Brain microvascular endothelial cell (primary cell): Measurements from ENCODE around the gene THOC6.
A peak's percentile ranks its signal among the peaks of the same experiment; 100 is the strongest.

ENCODE experiments used
- DNase-seq: peaks from one replicate; pipeline ENCODE4 v3.0.0-alpha.2; 2020
- H3K27ac ChIP-seq: fragments of 250-450 bp; sonication (Bioruptor Pico); 2 replicates; pipeline ENCODE4 v1.5.1; 2020; ENCODE audit warnings: mild to moderate bottlenecking, moderate library complexity
- H3K27me3 ChIP-seq: fragments of 250-450 bp; sonication (Bioruptor Pico); replicated peaks from 2 replicates; pipeline ENCODE4 v1.5.1; 2020; ENCODE audit warnings: mild to moderate bottlenecking
- H3K36me3 ChIP-seq: fragments of 250-450 bp; sonication (Bioruptor Pico); replicated peaks from 2 replicates; pipeline ENCODE4 v1.5.1; 2020; ENCODE audit warnings: mild to moderate bottlenecking
- H3K4me3 ChIP-seq: 2 replicates; pipeline ENCODE4 v1.5.1; 2011; ENCODE audit warnings: low read depth, mild to moderate bottlenecking, control low read depth, low read length, moderate library complexity
- CTCF ChIP-seq: IDR thresholded peaks from 2 replicates; pipeline ENCODE4 v1.5.1; 2011; ENCODE audit warnings: low read depth, mild to moderate bottlenecking, moderate library complexity, low read length, control low read depth, inconsistent platforms; ENCODE audit errors: missing control alignments
- in situ Hi-C: cut with HindIII; loops from 2 replicates; pipeline ENCODE4 v1.10.0; 2017; ENCODE audit warnings: low sequenced_read_pairs, low pct_ligation_motif_present

The THOC6 gene

DNA sequence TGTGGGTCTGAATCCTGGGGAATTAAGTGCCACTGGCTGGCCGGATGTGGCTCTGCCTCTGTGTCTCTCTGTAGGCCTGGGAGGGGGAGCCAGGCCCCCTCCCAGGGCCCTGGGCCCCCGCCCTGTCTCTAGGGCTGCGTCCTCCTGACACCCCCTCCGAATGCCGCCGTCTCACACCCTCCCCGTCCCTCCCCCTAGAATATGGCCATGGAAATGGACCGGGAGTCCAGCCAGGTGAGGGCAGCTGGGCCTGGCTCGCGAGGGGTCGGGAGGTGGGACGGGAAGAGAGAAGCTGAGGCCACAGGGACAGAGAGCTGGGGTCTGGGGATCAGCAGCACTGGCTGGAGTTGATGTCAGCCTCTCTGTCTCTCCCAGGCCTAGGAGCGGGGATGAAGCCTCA is 27.5 kb upstream of the THOC6 start:
- Histone ChIP-seq H3K4me3 (no peak overlapping the region), H3K27me3 (peaks cover 4% of the 10 kb centered on the region), H3K36me3 (no peaks in the 10 kb centered on the region), H3K27ac (no peak overlapping the region)
- TF ChIP-seq CTCF, result no peak
- in situ Hi-C loops, result no loop called here
- DNase-seq, result no peak

GRCh38 chr16:2999929-3000328 is 23.9 kb upstream of the THOC6 start:
- no peak for TF ChIP-seq CTCF
- no peak for DNase-seq
- Histone ChIP-seq H3K4me3 (no peak overlapping the region), H3K27me3 (peaks cover 6% of the 10 kb centered on the region), H3K27ac (no peak overlapping the region), H3K36me3 (no peaks in the 10 kb centered on the region)
- in situ Hi-C loops, result no loop called here

DNA sequence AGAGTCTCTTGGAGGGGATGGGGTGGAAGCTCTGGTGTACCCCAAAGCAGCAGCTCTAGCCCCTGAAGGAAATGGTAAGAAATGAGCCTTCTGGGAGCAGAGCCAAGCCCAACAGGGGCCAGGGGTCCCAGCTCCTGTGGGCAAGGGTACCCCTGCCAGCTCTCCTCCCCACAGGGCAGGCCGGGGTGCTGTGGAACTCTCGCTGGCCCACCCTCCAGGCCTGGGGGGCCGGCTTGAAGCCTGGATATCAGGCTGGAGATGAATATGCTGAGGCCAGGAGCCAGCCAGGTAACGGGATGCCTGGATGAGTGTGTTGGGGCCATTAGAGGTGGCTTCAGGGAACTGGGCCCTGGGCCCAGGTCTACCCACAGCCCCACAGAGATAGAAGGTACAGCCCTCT is 23.3 kb upstream of the THOC6 start:
- no peak for DNase-seq
- Histone ChIP-seq H3K4me3 (no peak overlapping the region), H3K27ac (no peak overlapping the region), H3K36me3 (no peaks in the 10 kb centered on the region), H3K27me3 (peaks cover 10% of the 10 kb centered on the region)
- in situ Hi-C loops, result no loop called here
- no peak for TF ChIP-seq CTCF

DNA sequence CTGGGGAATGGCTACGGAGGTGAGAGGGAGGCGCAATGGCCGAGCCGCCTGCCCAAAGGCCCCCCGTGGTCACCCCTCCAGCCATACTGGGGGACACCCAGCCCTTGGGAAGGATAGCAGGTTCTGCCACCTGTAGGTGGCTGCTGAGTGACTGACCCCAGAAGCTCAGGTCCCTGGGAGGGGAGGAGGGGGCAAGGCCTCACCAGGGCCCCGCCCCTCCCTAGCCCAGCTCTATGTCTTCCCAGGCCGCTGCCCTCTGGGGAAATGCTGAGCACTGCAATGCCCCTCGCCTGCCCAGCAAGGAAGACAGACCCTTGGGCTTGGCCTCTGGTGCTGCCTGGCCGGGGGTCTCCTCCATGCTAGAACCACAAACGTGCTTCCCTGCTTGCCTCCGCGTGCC is 22.5 kb upstream of the THOC6 start:
- DNase-seq, result no peak
- Histone ChIP-seq H3K27ac (no peak overlapping the region), H3K36me3 (no peaks in the 10 kb centered on the region), H3K4me3 (no peak overlapping the region), H3K27me3 (peaks cover 12% of the 10 kb centered on the region)
- in situ Hi-C loops, result no loop called here
- TF ChIP-seq CTCF, result no peak

DNA sequence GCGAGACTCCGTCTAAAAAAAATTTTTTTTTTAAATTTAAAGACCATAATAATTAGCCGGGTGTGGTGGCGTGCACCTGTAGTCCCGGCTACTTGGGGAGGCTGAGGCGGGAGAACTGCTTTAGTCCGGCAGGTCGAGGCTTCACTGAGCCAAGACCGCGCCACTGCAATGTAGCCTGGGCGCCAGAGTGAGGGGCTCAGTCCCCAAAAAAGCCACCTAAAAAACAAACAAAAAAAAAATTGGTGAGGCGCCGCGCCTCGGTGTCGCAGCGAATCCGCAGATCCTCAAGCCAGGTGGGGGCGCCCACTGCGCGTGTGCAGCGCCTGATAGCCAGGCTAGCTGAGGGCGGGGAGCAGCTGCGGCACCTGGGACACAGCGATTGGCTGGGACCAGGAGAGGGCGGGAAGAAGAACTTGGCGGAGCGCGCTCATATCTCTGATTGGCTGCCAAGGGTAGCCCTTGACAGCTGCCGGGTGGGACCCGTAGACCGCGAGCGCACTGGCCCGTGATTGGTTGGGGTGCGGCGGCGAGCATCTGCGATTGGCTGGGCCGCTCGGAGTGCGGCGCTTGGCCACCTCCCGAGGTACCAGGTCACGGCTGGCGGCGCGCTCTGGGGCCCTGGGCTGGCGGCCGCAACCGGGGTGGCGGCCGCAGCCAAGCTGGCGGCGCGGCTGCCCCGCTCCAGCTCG is 20.1 kb upstream of the THOC6 start:
- Histone ChIP-seq H3K27ac (no peak overlapping the region), H3K4me3 (no peak overlapping the region), H3K36me3 (no peaks in the 10 kb centered on the region), H3K27me3 (peaks cover 23% of the 10 kb centered on the region)
- in situ Hi-C loops, result no loop called here
- peak; percentile 55 for TF ChIP-seq CTCF
- DNase-seq, result peak; percentile 96

GRCh38 chr16:3004319-3004718 is 19.5 kb upstream of the THOC6 start:
- no peak overlapping the region for H3K27ac ChIP-seq
- no peak for TF ChIP-seq CTCF
- no peak overlapping the region for H3K4me3 ChIP-seq
- no peak for DNase-seq
- no peaks in the 10 kb centered on the region for H3K36me3 ChIP-seq
- in situ Hi-C loops, result no loop called here
- peaks cover 26% of the 10 kb centered on the region for H3K27me3 ChIP-seq
